ENCODE results near the gene BSND. TPM values are rescaled to one million over a fixed set of nuclear protein-coding genes. Genes with fewer than 3 reads are reported as not detected.

The BSND gene
- total and polyA plus RNA-seq, 2 experiments from 2014 or later = not detected

GRCh38 chr1:55041613-55042012 lies 42.9 kb downstream of the BSND start:
- Histone ChIP-seq H3K4me3 (no peak overlapping the region), H2AFZ (no peak overlapping the region), H3K27ac (no peak overlapping the region), H3K4me1 (ENCODE audit: insufficient read depth) (no peaks in the 10 kb centered on the region), H3K9me3 (ENCODE audit: low read depth) (no peaks in the 10 kb centered on the region), H3K27me3 (replicated peaks; ENCODE audit: insufficient read depth) (peaks cover 61% of the 10 kb centered on the region), H3K36me3 (ENCODE audit: low read depth) (no peaks in the 10 kb centered on the region), H3F3A (ENCODE audit: insufficient read depth) (no peaks in the 10 kb centered on the region), H3K9me2 (ENCODE audit: insufficient read depth) (no peaks in the 10 kb centered on the region), H3K9ac (no peak overlapping the region), H3K79me2 (ENCODE audit: insufficient read depth) (no peaks in the 10 kb centered on the region), H4K20me1 (ENCODE audit: insufficient read depth) (no peaks in the 10 kb centered on the region), H3K4me2 (ENCODE audit: unreplicated experiment) (no peak overlapping the region)
- 50 to 54% methylated on average over 3 of the region's 3 CpGs for WGBS, 2 experiments (ENCODE audit: low coverage in 1 of 2, low lambda C conversion rate in 2 of 2, missing lambda C conversion rate in 2 of 2)
- DNase-seq = no peak
- in situ Hi-C loops (cut with MboI) = no loop called here
- no peak for TF ChIP-seq EZH2phosphoT487 (IDR thresholded peaks at IDR 0.05; ENCODE audit: insufficient read depth, low read depth)
- no peak for TF ChIP-seq EZH2 (IDR thresholded peaks at IDR 0.05; ENCODE audit: insufficient read depth, poor library complexity, severe bottlenecking)

- 74 to 84% methylated on average over 2 of the region's 2 CpGs for WGBS, 2 experiments (ENCODE audit: low coverage in 1 of 2, low lambda C conversion rate in 2 of 2, missing lambda C conversion rate in 2 of 2)
- H2AFZ ChIP-seq = no peak overlapping the region
- H3K27me3 ChIP-seq (replicated peaks; ENCODE audit: insufficient read depth) = peaks cover 48% of the 10 kb centered on the region
- H3K27ac ChIP-seq = no peak overlapping the region
- H3K4me1 ChIP-seq (ENCODE audit: insufficient read depth) = no peaks in the 10 kb centered on the region
- no peak overlapping the region for H3K4me2 ChIP-seq (ENCODE audit: unreplicated experiment)
- no peaks in the 10 kb centered on the region for H3K79me2 ChIP-seq (ENCODE audit: insufficient read depth)
- no peaks in the 10 kb centered on the region for H4K20me1 ChIP-seq (ENCODE audit: insufficient read depth)
- DNase-seq = no peak
- H3K9me2 ChIP-seq (ENCODE audit: insufficient read depth) = no peaks in the 10 kb centered on the region
- H3K36me3 ChIP-seq (ENCODE audit: low read depth) = no peaks in the 10 kb centered on the region
- TF ChIP-seq EZH2 (IDR thresholded peaks at IDR 0.05; ENCODE audit: insufficient read depth, poor library complexity, severe bottlenecking) (no peak), EZH2phosphoT487 (IDR thresholded peaks at IDR 0.05; ENCODE audit: insufficient read depth, low read depth) (no peak)
- no peak overlapping the region for H3K9ac ChIP-seq
- no peaks in the 10 kb centered on the region for H3K9me3 ChIP-seq (ENCODE audit: low read depth)
- in situ Hi-C loops (cut with MboI) = no loop called here
- H3K4me3 ChIP-seq = no peak overlapping the region
- no peaks in the 10 kb centered on the region for H3F3A ChIP-seq (ENCODE audit: insufficient read depth)
Observed at GRCh38 chr1:55043011-55043410, 44.3 kb downstream of the BSND start.

DNA sequence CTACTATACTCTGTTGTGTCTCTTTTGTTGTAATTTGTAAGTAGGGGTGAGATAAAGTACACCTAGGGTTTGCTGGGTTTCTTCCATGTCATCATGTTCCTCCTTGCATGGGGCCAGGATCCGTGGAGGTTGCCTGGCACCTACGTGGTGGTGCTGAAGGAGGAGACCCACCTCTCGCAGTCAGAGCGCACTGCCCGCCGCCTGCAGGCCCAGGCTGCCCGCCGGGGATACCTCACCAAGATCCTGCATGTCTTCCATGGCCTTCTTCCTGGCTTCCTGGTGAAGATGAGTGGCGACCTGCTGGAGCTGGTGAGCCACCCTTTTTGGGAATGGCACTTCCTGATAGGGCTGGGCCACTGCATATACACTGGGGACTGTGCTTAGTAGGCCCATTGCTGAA lies 45.0 kb downstream of the BSND start:
- H3K27me3 ChIP-seq (replicated peaks; ENCODE audit: insufficient read depth) = peaks cover 41% of the 10 kb centered on the region

DNA sequence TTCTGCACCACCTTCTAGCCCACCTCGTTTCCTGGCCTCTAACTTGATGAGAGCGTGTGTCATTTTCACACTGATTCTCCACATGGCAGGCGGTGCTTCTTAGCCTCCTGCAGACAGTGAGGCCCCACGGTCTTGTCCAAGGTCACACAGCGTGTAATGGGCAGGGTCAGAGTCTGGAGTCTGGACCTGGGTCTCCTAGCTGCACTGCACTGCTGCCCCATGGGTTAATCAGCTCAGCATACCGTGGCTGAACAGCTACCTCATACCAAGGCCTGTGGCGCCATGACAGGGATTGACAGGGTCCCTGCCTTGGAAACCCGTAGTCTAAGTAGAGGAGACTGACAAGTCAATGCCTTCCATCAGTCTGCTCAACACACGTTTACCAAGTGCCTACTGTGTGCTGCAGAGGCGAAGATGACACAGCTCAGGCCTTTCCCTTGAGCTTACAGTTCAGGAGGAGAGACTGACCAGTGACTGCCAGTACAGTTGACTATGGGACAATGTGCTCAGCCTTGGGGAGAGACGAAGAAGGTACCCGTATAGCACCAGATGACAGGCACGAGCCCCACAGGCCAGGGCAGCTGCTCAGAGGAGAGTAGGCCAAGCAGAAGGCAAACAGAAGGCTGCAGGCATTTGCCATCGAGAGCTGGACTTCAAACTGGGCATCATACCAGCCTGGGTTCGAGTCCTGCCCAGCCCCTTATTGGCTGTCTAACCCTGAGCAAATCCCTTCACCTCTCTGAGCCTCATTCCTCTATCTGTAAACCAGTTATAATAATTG lies 46.1 kb downstream of the BSND start:
- no peaks in the 10 kb centered on the region for H3K9me2 ChIP-seq (ENCODE audit: insufficient read depth)
- no peak for DNase-seq
- H3K4me2 ChIP-seq (ENCODE audit: unreplicated experiment) = no peak overlapping the region
- in situ Hi-C loops (cut with MboI) = no loop called here
- H3K4me1 ChIP-seq (ENCODE audit: insufficient read depth) = no peaks in the 10 kb centered on the region
- H3K36me3 ChIP-seq (ENCODE audit: low read depth) = no peaks in the 10 kb centered on the region
- 75 to 77% methylated on average over 15 of the region's 15 CpGs for WGBS, 2 experiments (ENCODE audit: low coverage in 1 of 2, low lambda C conversion rate in 2 of 2, missing lambda C conversion rate in 2 of 2)
- H2AFZ ChIP-seq = no peak overlapping the region
- H3K4me3 ChIP-seq = no peak overlapping the region
- TF ChIP-seq EZH2 (IDR thresholded peaks at IDR 0.05; ENCODE audit: insufficient read depth, poor library complexity, severe bottlenecking) = no peak
- TF ChIP-seq EZH2phosphoT487 (IDR thresholded peaks at IDR 0.05; ENCODE audit: insufficient read depth, low read depth) = no peak
- no peak overlapping the region for H3K27ac ChIP-seq
- H3K9me3 ChIP-seq (ENCODE audit: low read depth) = no peaks in the 10 kb centered on the region
- H4K20me1 ChIP-seq (ENCODE audit: insufficient read depth) = no peaks in the 10 kb centered on the region
- H3F3A ChIP-seq (ENCODE audit: insufficient read depth) = no peaks in the 10 kb centered on the region
- H3K27me3 ChIP-seq (replicated peaks; ENCODE audit: insufficient read depth) = peaks cover 32% of the 10 kb centered on the region
- H3K9ac ChIP-seq = no peak overlapping the region
- H3K79me2 ChIP-seq (ENCODE audit: insufficient read depth) = no peaks in the 10 kb centered on the region

More for the DNA sequence above, 45.0 kb downstream of the BSND start:
- H4K20me1 ChIP-seq (ENCODE audit: insufficient read depth) = no peaks in the 10 kb centered on the region
- H3K27ac ChIP-seq = no peak overlapping the region
- no peak overlapping the region for H2AFZ ChIP-seq
- DNase-seq = no peak
- H3K9me2 ChIP-seq (ENCODE audit: insufficient read depth) = no peaks in the 10 kb centered on the region
- H3K4me2 ChIP-seq (ENCODE audit: unreplicated experiment) = no peak overlapping the region
- no peak for TF ChIP-seq EZH2 (IDR thresholded peaks at IDR 0.05; ENCODE audit: insufficient read depth, poor library complexity, severe bottlenecking)
- no peak for TF ChIP-seq EZH2phosphoT487 (IDR thresholded peaks at IDR 0.05; ENCODE audit: insufficient read depth, low read depth)
- H3F3A ChIP-seq (ENCODE audit: insufficient read depth) = no peaks in the 10 kb centered on the region
- H3K9ac ChIP-seq = no peak overlapping the region
- in situ Hi-C loops (cut with MboI) = no loop called here
- no peak overlapping the region for H3K4me3 ChIP-seq
- H3K36me3 ChIP-seq (ENCODE audit: low read depth) = no peaks in the 10 kb centered on the region
- WGBS, 2 experiments (ENCODE audit: low coverage in 1 of 2, low lambda C conversion rate in 2 of 2, missing lambda C conversion rate in 2 of 2) = 79 to 82% methylated on average over 9 of the region's 9 CpGs
- H3K4me1 ChIP-seq (ENCODE audit: insufficient read depth) = no peaks in the 10 kb centered on the region
- H3K79me2 ChIP-seq (ENCODE audit: insufficient read depth) = no peaks in the 10 kb centered on the region
- no peaks in the 10 kb centered on the region for H3K9me3 ChIP-seq (ENCODE audit: low read depth)

Measured in GM23248 (cell line).